T-cell (primary cell): Measurements from ENCODE around the gene OSGIN1. TPM values are rescaled to one million over a fixed set of nuclear protein-coding genes. Genes with fewer than 3 reads are reported as not detected.

Source experiments
- ATAC-seq, 4 experiments: fragments of 200-7000 bp in 3 of 4; fragments of 150-1000 bp in 1 of 4; cut with Tn5 transposase; replicated peaks in 1 of 4; 1 replicate in 3 of 4; 2 replicates in 1 of 4; pipeline ENCODE4 v1.10.0; 2021; ENCODE audit warnings: moderate library complexity in 3 of 4, mild to moderate bottlenecking in 2 of 4, moderate number of reproducible peaks in 1 of 4
- CTCF ChIA-PET, 2 donors: fragments of 300-600 bp; sonication (Branson Sonifier 250); formaldehyde crosslinking; loops; one replicate each; lab custom pipeline; 2022; ENCODE audit warnings: antibody characterized with exemption in 2 of 2; lab: Charles Lee
- POLR2A ChIA-PET, 2 donors: fragments of 300-600 bp; sonication (Branson Sonifier 250); formaldehyde crosslinking; loops; one replicate each; lab custom pipeline; 2022; ENCODE audit warnings: antibody characterized with exemption in 2 of 2; lab: Charles Lee
- DNase-seq, 35 experiments: peaks; one replicate each; pipeline versions ENCODE4 v3.0.0 to v3.0.0-alpha.2; 2013 to 2023
- H3K27ac ChIP-seq: one replicate; pipeline ENCODE4 v1.5.1; 2013; ENCODE audit warnings: low read length
- H3K27me3 ChIP-seq, 2 experiments: replicated peaks in 1 of 2; 1 replicate in 1 of 2; 2 replicates in 1 of 2; pipeline versions ENCODE4 v1.6.1 to v1.7.0; 2013; ENCODE audit warnings: low read length in 1 of 2, mixed read lengths in 1 of 2; ENCODE audit not compliant: control insufficient read depth in 2 of 2, insufficient read depth in 2 of 2; ENCODE audit errors: extremely low read depth in 1 of 2
- H3K36me3 ChIP-seq, 2 donors: 1 replicate in 1 of 2; 2 replicates in 1 of 2; pipeline versions ENCODE4 v1.6.1 to v1.7.0; 2013; ENCODE audit warnings: low read length in 1 of 2; ENCODE audit not compliant: control insufficient read depth in 2 of 2, insufficient read depth in 1 of 2; ENCODE audit errors: extremely low read depth in 1 of 2
- H3K4me1 ChIP-seq, 2 experiments: 1 replicate in 1 of 2; 2 replicates in 1 of 2; pipeline versions ENCODE4 v1.6.1 to v1.7.0; 2013; ENCODE audit warnings: low read length in 2 of 2, mixed read lengths in 1 of 2; ENCODE audit not compliant: insufficient read depth in 2 of 2, control insufficient read depth in 1 of 2; ENCODE audit errors: extremely low read depth in 1 of 2
- H3K4me3 ChIP-seq, 2 donors: 1 replicate in 1 of 2; 2 replicates in 1 of 2; pipeline versions ENCODE4 v1.5.1 to v1.7.0; 2013; ENCODE audit warnings: mild to moderate bottlenecking in 2 of 2, low read length in 1 of 2, moderate library complexity in 1 of 2; ENCODE audit not compliant: control insufficient read depth in 1 of 2; ENCODE audit errors: extremely low read depth in 1 of 2
- H3K9me3 ChIP-seq: 2 replicates; pipeline ENCODE4 v1.7.0; 2013
- H3K27ac Mint-ChIP-seq, 2 donors: one replicate each; pipeline ENCODE4 v1.8.0; 2020 to 2021; ENCODE audit warnings: mild to moderate bottlenecking in 2 of 2, mixed read lengths in 2 of 2
- H3K27me3 Mint-ChIP-seq, 2 donors: one replicate each; pipeline ENCODE4 v1.8.0; 2021 to 2022; ENCODE audit warnings: mixed read lengths in 2 of 2
- H3K36me3 Mint-ChIP-seq: one replicate; pipeline ENCODE4 v1.8.0; 2021; ENCODE audit warnings: mixed read lengths
- H3K4me1 Mint-ChIP-seq, 3 donors: one replicate each; pipeline ENCODE4 v1.8.0; 2020 to 2022; ENCODE audit warnings: mixed read lengths in 3 of 3, mild to moderate bottlenecking in 1 of 3
- H3K4me3 Mint-ChIP-seq, 3 donors: one replicate each; pipeline ENCODE4 v1.8.0; 2020 to 2022; ENCODE audit warnings: mild to moderate bottlenecking in 3 of 3, mixed read lengths in 3 of 3, moderate library complexity in 3 of 3
- H3K9me3 Mint-ChIP-seq, 3 donors: one replicate each; pipeline ENCODE4 v1.8.0; 2020 to 2022; ENCODE audit warnings: mixed read lengths in 3 of 3
- WGBS: methylation state at CpG from one replicate; pipeline ENCODE4 v1.1.5; 2013; ENCODE audit warnings: missing lambda C conversion rate; ENCODE audit not compliant: insufficient coverage; 5-methylcytosine and 5-hydroxymethylcytosine counted together
- total RNA-seq, 35 experiments: library from RNA in 6 of 35; stranded (reverse) in 6 of 35; fragments of 120-200 nt in 1 of 35; gene quantifications; one replicate each; pipeline versions ENCODE4 v1.2.1 to v1.2.4 and lab custom pipeline; 2013 to 2026

Gene OSGIN1
- total RNA-seq, 5 donors from 2014 or later (not counting 1 experiment from before 2014, with no cell fraction given), result 0.41 to 2.8 (median 1.1) TPM

DNA sequence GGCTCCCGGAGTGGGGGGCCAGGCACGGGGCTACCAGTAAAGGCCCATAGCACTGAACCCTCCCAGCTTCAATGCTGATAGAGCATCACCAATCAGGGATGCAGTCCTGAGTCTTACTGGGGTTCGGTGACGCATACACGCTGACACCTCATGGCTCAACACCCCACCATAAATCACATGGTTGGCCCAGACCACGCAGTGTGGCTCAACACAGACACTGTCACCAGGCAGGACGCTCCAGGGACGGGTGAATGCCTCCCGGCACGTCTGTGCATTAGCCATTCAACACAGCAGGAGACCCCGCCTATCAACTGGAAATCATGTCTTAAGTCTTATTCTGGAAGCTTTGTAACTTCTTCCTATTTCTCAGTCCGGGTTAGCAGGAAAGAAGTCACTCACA, 50.0 kb downstream of the OSGIN1 start:
- H3K27ac Mint-ChIP-seq, result no peak overlapping the region
- no peak overlapping the region for H3K4me3 ChIP-seq
- no peak overlapping the region for H3K27ac ChIP-seq
- no peaks in the 10 kb centered on the region for H3K9me3 ChIP-seq
- no peaks in the 10 kb centered on the region for H3K4me1 ChIP-seq
- H3K36me3 ChIP-seq, result no peaks in the 10 kb centered on the region
- POLR2A ChIA-PET, result no interaction called here
- no peaks in the 10 kb centered on the region for H3K36me3 Mint-ChIP-seq
- DNase-seq (no peak), ATAC-seq (no peak)
- CTCF ChIA-PET, result no interaction called here
- H3K27me3 ChIP-seq, result peaks cover 0 to 47% of the 10 kb centered on the region in 2 experiments
- H3K4me3 Mint-ChIP-seq, result no peak overlapping the region
- H3K4me1 Mint-ChIP-seq, result no peaks in the 10 kb centered on the region
- no peaks in the 10 kb centered on the region for H3K9me3 Mint-ChIP-seq
- 73% methylated on average over 12 of the region's 12 CpGs for WGBS
- peaks cover 6 to 18% of the 10 kb centered on the region in 2 donors for H3K27me3 Mint-ChIP-seq

DNA sequence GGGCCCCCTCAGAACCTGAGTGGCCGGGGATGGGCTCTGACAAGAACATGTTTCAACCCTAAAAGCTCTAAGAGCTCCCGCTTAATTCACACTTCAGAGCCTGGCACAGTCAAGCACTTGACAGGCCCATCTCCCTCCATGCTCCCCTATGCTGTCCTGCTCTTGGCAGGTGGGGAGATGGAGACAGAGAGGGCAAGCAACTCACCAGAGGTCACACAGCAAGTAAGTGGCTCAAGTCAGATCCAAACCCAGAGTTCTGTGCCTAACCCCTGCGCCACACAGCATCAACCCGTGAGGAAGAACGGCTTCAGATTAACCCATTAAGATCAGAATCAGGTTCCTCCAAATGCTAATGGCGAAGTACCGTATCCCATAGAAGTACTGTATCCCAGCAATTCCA, 51.4 kb downstream of the OSGIN1 start:
- Histone ChIP-seq H3K9me3 (no peaks in the 10 kb centered on the region), H3K4me3 (no peak overlapping the region), H3K36me3 (no peaks in the 10 kb centered on the region), H3K27me3 (peaks cover 0 to 33% of the 10 kb centered on the region in 2 experiments), H3K27ac (no peak overlapping the region), H3K4me1 (no peaks in the 10 kb centered on the region)
- no peak overlapping the region for H3K27ac Mint-ChIP-seq
- H3K4me3 Mint-ChIP-seq, result no peak overlapping the region
- no peak for DNase-seq
- ATAC-seq, result no peak
- peaks cover 3 to 10% of the 10 kb centered on the region in 2 donors for H3K27me3 Mint-ChIP-seq
- H3K36me3 Mint-ChIP-seq, result no peaks in the 10 kb centered on the region
- no peaks in the 10 kb centered on the region for H3K9me3 Mint-ChIP-seq
- ChIA-PET POLR2A (no interaction called here), CTCF (no interaction called here)
- 86% methylated on average over 6 of the region's 7 CpGs for WGBS
- H3K4me1 Mint-ChIP-seq, result no peaks in the 10 kb centered on the region

DNA sequence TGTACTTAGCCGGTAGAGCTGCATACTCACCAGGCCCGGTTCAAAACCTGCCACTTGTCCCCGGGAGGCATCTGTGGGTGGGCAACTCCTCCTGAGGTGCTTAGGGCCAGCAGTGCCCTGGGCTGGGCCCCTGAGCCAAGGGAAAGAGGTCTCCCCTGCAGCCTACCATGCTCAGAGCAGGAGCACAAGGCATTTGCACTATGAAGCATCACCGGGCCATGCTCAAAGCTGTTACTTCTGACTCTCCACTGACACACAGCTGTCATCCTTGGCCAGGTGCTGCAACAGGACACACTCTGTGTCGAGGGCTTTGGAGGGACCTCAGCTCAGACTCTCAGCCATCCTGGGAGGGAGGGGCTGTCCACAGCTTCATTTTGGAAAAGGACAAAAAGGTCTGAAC, 52.4 kb downstream of the OSGIN1 start:
- WGBS, result 62% methylated on average over 4 of the region's 5 CpGs
- ATAC-seq (no peak), DNase-seq (no peak)
- H3K4me3 Mint-ChIP-seq, result no peak overlapping the region
- no peaks in the 10 kb centered on the region for H3K36me3 ChIP-seq
- no peaks in the 10 kb centered on the region for H3K4me1 ChIP-seq
- no peaks in the 10 kb centered on the region for H3K36me3 Mint-ChIP-seq
- H3K27me3 ChIP-seq, result peaks cover 0 to 27% of the 10 kb centered on the region in 2 experiments
- H3K27ac ChIP-seq, result no peak overlapping the region
- peaks cover 6 to 7% of the 10 kb centered on the region in 2 donors for H3K27me3 Mint-ChIP-seq
- no peak overlapping the region for H3K27ac Mint-ChIP-seq
- no peaks in the 10 kb centered on the region for H3K9me3 Mint-ChIP-seq
- H3K4me1 Mint-ChIP-seq, result no peaks in the 10 kb centered on the region
- H3K9me3 ChIP-seq, result no peaks in the 10 kb centered on the region
- ChIA-PET POLR2A (no interaction called here), CTCF (interaction anchor here in 1 of 2 donors (0.6 kb wide), 2 partner anchors 9 to 141 kb away, joined by 3 read pairs; no protein-coding TSS in a partner anchor)
- no peak overlapping the region for H3K4me3 ChIP-seq

DNA sequence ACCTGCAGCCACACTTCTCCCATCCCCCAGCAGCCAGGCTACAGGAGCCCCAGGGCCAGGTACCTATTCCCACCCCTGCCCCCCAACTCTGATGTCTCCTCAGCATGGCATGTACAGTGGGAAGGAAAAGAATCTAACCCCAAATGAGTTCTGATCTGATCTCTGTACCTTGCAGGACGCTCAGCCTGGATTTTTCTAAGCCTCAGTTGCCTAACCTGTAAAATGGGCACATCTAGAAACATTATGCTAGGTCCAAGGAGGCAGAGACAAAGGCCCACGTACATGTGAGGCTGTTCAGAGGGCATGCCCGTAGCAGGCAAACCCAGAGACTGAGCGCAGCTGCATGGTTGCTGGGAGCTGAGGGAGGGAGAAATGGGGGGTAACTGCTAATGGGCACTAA, 54.5 kb downstream of the OSGIN1 start:
- ChIA-PET CTCF (interaction anchor here in 1 of 2 donors (0.6 kb wide), 1 partner anchor 1189 kb away, joined by 4 read pairs; no protein-coding TSS in a partner anchor), POLR2A (no interaction called here)
- Histone ChIP-seq H3K36me3 (no peaks in the 10 kb centered on the region), H3K4me1 (no peaks in the 10 kb centered on the region), H3K27me3 (peaks cover 0 to 14% of the 10 kb centered on the region in 2 experiments), H3K27ac (no peak overlapping the region), H3K9me3 (no peaks in the 10 kb centered on the region), H3K4me3 (no peak overlapping the region)
- DNase-seq (no peak), ATAC-seq (no peak)
- WGBS, result 65% methylated on average over 4 of the region's 4 CpGs
- H3K36me3 Mint-ChIP-seq, result no peaks in the 10 kb centered on the region
- H3K27me3 Mint-ChIP-seq, result peaks cover 3% of the 10 kb centered on the region in 2 donors
- H3K4me1 Mint-ChIP-seq, result no peaks in the 10 kb centered on the region
- H3K27ac Mint-ChIP-seq, result no peak overlapping the region
- no peaks in the 10 kb centered on the region for H3K9me3 Mint-ChIP-seq
- H3K4me3 Mint-ChIP-seq, result no peak overlapping the region

DNA sequence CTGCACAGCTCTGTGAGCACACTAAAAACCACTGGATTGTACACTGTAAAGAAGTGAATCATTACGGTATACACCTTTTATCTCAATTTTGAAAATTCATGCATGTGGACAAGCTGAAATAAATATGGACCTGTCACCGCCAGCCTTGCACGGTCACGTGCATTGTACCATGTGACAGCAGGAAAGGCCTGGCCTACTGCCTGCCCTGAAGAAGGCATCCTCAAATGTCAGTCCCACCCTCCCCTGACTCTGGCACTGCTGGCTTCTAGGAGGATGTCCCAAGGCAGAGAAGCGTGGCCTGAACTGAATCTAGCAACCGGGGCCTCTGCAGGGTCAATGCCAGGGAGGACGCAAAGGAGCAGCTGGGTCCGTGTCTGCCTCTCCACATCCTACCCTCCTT, 54.9 kb downstream of the OSGIN1 start:
- Mint-ChIP-seq H3K4me1 (no peaks in the 10 kb centered on the region), H3K27ac (no peak overlapping the region), H3K27me3 (peaks cover 3% of the 10 kb centered on the region in 2 donors), H3K9me3 (no peaks in the 10 kb centered on the region), H3K4me3 (no peak overlapping the region), H3K36me3 (no peaks in the 10 kb centered on the region)
- CTCF ChIA-PET, result interaction anchor here in 1 of 2 donors (0.6 kb wide), 1 partner anchor 1189 kb away, joined by 4 read pairs; no protein-coding TSS in a partner anchor
- H3K36me3 ChIP-seq, result no peaks in the 10 kb centered on the region
- 59% methylated on average over 3 of the region's 8 CpGs for WGBS
- POLR2A ChIA-PET, result no interaction called here
- H3K9me3 ChIP-seq, result no peaks in the 10 kb centered on the region
- peaks cover 0 to 12% of the 10 kb centered on the region in 2 experiments for H3K27me3 ChIP-seq
- ATAC-seq (no peak), DNase-seq (no peak)
- H3K4me3 ChIP-seq, result no peak overlapping the region
- no peaks in the 10 kb centered on the region for H3K4me1 ChIP-seq
- no peak overlapping the region for H3K27ac ChIP-seq

DNA sequence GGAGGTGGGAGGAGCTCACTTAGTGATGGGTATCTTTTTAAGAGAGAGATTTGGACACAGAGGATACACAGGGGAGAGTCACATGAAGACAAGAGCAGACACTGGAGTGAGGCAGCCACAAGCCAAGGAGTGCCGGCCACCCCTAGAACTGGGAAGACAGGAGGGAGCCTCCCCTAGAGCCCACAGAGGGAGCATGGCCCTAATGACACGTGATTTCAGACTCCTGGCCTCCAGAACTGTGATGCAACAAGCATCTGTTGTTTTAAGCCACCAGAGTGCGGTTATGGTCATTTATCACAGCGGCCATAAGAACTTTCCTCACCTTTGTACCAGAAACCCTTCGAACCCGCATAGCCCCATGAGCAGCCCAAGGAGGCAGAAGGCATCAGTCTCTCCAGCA, 56.2 kb downstream of the OSGIN1 start:
- Histone ChIP-seq H3K27ac (no peak overlapping the region), H3K4me1 (peaks cover 0 to 5% of the 10 kb centered on the region in 2 experiments), H3K9me3 (no peaks in the 10 kb centered on the region), H3K36me3 (no peaks in the 10 kb centered on the region), H3K27me3 (peaks cover 0 to 16% of the 10 kb centered on the region in 2 experiments), H3K4me3 (no peak overlapping the region)
- no peak for ATAC-seq
- H3K27me3 Mint-ChIP-seq, result peaks cover 2 to 3% of the 10 kb centered on the region in 2 donors
- ChIA-PET POLR2A (no interaction called here), CTCF (no interaction called here)
- WGBS, result 87% methylated on average over 6 of the region's 6 CpGs
- no peaks in the 10 kb centered on the region for H3K36me3 Mint-ChIP-seq
- H3K27ac Mint-ChIP-seq, result no peak overlapping the region
- H3K9me3 Mint-ChIP-seq, result no peaks in the 10 kb centered on the region
- H3K4me3 Mint-ChIP-seq, result no peak overlapping the region
- H3K4me1 Mint-ChIP-seq, result peaks cover 3 to 4% (median 3%) of the 10 kb centered on the region in 3 donors
- no peak for DNase-seq
